ENCODE data around the gene FXYD6. TPM values are rescaled to one million over a fixed set of nuclear protein-coding genes. Genes with fewer than 3 reads are reported as not detected.

The FXYD6 gene
- total and polyA plus RNA-seq, 12 donors = 34.3 to 218 (median 94.1) TPM

DNA sequence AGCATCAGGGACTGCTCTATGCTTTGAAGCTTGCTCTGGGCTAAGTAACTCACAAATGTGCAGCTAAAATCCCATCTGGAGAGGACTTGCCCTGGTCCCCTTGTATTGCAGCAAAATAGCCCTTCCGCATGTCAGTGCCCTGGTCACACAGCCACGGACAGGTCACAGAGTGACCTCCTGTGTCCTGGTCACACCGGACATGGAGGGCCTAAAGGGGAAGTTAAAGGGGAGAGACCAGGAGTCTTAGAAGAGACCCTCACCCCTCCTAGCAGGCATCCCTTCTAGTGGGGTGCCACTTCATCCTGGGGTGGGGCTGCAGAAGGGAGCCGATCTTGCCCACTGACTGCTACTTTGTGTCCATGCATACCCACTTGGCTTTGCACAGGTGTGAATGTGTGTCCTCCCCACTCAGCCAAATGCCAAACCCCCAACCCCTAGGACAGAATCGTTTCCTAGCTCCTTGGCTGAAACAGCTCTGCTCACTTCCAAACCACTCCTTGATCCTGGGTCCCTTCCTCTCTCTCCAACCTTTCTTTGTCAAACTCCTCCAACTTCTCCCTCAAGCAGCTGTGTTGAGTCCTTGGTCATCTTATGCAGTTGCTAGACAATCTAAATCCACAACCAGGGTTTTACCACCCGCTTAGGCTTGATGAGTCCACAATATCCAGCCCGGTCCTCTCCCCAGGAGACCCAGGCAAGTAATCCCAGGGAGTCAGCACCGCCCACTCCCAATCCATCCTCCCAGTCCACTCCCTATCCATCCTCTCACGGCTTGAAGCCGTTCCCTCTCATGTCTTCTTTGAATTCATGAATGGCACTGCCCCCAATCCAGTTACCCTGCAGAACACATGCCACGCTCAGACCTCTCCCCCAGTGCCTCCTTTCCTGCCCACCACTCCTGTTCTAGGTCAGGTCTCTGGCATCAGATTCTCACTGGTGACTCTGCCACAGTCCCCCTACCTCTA is 3.3 kb upstream of the FXYD6 start:
- no peaks in the 10 kb centered on the region for H3K27me3 ChIP-seq
- TF ChIP-seq, protein P1, sequence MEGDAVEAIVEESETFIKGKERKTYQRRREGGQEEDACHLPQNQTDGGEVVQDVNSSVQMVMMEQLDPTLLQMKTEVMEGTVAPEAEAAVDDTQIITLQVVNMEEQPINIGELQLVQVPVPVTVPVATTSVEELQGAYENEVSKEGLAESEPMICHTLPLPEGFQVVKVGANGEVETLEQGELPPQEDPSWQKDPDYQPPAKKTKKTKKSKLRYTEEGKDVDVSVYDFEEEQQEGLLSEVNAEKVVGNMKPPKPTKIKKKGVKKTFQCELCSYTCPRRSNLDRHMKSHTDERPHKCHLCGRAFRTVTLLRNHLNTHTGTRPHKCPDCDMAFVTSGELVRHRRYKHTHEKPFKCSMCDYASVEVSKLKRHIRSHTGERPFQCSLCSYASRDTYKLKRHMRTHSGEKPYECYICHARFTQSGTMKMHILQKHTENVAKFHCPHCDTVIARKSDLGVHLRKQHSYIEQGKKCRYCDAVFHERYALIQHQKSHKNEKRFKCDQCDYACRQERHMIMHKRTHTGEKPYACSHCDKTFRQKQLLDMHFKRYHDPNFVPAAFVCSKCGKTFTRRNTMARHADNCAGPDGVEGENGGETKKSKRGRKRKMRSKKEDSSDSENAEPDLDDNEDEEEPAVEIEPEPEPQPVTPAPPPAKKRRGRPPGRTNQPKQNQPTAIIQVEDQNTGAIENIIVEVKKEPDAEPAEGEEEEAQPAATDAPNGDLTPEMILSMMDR (IDR thresholded peaks at IDR 0.05) = no peak
- TF ChIP-seq POLR2A (IDR thresholded peaks at IDR 0.05) = no peak
- peak in 1 of 7 donors; percentile 16 for DNase-seq
- H3K27ac ChIP-seq = no peak overlapping the region
- H3K36me3 ChIP-seq (replicated peaks in 1 of 2) = no peaks in the 10 kb centered on the region
- H3K4me3 ChIP-seq = no peak overlapping the region
- WGBS, 4 donors = 84 to 88% (median 86%) methylated on average over 10 to 11 of the region's 11 CpGs
- intact Hi-C loops (cut with DNase I) = no loop called here
- peaks cover 0 to 39% of the 10 kb centered on the region in 2 donors for H3K4me1 ChIP-seq (replicated peaks in 1 of 2)
- H3K9me3 ChIP-seq (replicated peaks in 1 of 3) = no peaks in the 10 kb centered on the region

DNA sequence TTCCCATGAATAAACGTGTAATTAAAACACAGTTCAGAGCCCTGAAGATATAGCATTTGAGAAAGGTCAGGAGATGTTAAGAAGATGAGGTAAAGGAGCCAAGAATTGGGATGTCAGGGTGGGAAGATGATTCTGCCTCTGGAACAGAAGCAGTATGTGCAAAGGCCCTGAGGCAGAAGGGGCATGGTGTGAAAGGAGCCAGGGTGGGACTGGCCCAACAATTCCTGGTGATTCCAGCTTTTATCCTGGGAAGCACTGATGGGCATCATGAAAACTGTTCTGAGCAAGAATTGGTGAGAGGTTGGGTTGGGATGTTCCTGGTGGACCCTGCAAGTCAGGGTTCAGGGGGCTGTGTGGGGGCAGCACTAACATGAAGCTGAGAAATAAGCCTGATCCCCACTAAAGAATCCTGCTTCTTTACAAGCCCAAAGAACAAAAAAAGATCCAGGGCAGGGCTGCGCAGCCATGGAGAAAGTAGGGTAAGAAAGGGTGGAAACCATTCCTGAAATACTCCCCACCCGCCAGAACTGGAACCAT is 2.5 kb upstream of the FXYD6 start:
- Histone ChIP-seq H3K27ac (no peak overlapping the region), H3K4me1 (replicated peaks in 1 of 2) (peaks cover 0 to 41% of the 10 kb centered on the region in 2 donors), H3K27me3 (no peaks in the 10 kb centered on the region), H3K4me3 (no peak overlapping the region), H3K36me3 (replicated peaks in 1 of 2) (no peaks in the 10 kb centered on the region), H3K9me3 (replicated peaks in 1 of 3) (no peaks in the 10 kb centered on the region)
- DNase-seq = peak in 1 of 7 donors; percentile 11
- intact Hi-C loops (cut with DNase I) = no loop called here
- TF ChIP-seq, protein P1 (IDR thresholded peaks at IDR 0.05) = no peak
- no peak for TF ChIP-seq POLR2A (IDR thresholded peaks at IDR 0.05)
- WGBS, 4 donors = 74 to 93% (median 85%) methylated on average over 2 to 3 of the region's 3 CpGs

DNA sequence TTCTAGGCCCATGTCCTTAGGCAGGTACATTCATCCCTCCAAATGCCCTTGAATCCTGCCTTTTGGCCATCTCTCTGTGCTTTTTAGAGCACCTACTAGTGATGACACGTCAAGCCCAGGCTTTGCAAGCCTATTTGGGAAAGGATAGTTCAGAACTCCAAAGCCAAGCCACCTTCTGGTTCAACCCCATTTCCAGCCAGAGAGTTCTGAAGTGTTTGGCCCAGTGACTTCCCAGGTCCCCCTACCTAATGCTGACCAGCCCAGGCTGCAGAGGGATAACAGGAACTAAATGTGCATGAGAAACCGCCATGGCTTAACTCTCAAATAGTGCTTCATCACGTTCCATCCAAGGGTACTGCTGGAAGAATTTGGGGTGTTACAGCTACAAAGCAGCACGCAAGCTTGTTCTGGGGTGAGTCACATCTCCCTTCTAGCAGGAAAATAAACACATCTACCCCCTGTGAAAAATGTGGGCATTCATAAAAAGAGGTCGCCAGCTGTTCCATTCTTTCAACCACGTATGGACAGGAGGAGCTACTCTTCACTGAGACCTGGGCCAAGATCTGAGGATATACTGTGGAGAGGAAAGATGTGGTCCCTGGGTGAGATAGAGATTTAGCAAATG is 2.0 kb upstream of the FXYD6 start:
- H3K4me1 ChIP-seq (replicated peaks in 1 of 2) = peaks cover 0 to 42% of the 10 kb centered on the region in 2 donors
- DNase-seq = peak in 1 of 7 donors; percentile 5
- H3K36me3 ChIP-seq (replicated peaks in 1 of 2) = no peaks in the 10 kb centered on the region
- no peak for TF ChIP-seq POLR2A (IDR thresholded peaks at IDR 0.05)
- TF ChIP-seq, protein P1 (IDR thresholded peaks at IDR 0.05) = no peak
- no peak overlapping the region for H3K27ac ChIP-seq
- WGBS, 4 donors = 93 to 95% (median 94%) methylated on average over 6 of the region's 6 CpGs
- H3K4me3 ChIP-seq = no peak overlapping the region
- H3K9me3 ChIP-seq (replicated peaks in 1 of 3) = no peaks in the 10 kb centered on the region
- intact Hi-C loops (cut with DNase I) = no loop called here
- H3K27me3 ChIP-seq = no peaks in the 10 kb centered on the region

Data from adrenal gland (tissue), 12 donors.